ENCODE data around the gene ZXDC. TPM values are rescaled to one million over a fixed set of nuclear protein-coding genes. Genes with fewer than 3 reads are reported as not detected.

Gene ZXDC
- total and polyA plus RNA-seq, 2 donors (not counting 3 experiments of a cell fraction or from before 2014, with no cell fraction given) = 15.2 to 22.6 TPM

DNA sequence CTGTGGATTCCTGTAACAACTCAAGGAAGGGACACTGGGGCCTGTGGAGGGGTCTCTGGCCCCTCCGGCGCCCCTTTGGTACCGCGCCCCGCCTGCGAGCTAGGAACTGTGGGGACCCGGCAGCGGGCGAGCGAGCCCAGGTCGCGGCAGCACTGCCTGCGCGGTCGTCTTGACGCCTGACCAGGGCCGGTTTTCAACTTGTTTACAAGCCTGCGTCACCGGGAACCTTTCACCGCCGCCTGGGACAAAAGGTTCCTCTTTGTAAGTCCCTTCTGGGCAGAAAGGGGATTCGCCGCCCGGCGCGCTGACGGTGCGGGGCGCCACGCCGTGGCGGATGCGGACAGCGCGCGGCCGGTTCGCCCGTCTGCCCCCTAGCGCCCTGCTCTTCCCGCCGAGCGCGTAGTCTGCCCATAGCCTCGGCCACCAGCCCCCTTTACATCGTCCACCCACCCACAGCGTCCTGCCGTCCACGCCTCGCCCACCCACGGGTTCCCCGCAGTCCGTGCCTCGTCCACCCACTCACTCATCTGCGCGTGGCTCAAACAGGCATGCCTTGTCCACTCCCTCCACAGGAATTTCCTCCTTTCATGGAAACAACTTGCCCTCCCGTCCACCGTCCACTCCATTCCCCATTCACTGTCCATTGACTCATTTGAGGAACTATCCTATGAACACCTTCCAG, 86.4 kb downstream of the ZXDC start:
- DNase-seq (ENCODE audit: low read depth, low spot score) (peak; percentile 84), FAIRE-seq (peak; percentile 26)
- intact Hi-C loops (cut with micrococcal nuclease) = loop anchor here (1.0 kb wide), 5 partner anchors 33 to 255 kb away; no protein-coding TSS in a partner anchor
- dilution Hi-C loops (cut with MboI; ENCODE audit: extremely low pct_ligation_motif_present, low sequenced_read_pairs) = no loop called here
- H3K27me3 ChIP-seq (ENCODE audit: control insufficient read depth in 2 of 2, insufficient read depth in 2 of 2, low read length in 2 of 2) = peaks cover 13 to 18% of the 10 kb centered on the region in 2 experiments
- TF ChIP-seq POLR2A (IDR thresholded peaks at IDR 0.05; ENCODE audit: low read depth, low read length) = no peak
- TF ChIP-seq, protein P1, sequence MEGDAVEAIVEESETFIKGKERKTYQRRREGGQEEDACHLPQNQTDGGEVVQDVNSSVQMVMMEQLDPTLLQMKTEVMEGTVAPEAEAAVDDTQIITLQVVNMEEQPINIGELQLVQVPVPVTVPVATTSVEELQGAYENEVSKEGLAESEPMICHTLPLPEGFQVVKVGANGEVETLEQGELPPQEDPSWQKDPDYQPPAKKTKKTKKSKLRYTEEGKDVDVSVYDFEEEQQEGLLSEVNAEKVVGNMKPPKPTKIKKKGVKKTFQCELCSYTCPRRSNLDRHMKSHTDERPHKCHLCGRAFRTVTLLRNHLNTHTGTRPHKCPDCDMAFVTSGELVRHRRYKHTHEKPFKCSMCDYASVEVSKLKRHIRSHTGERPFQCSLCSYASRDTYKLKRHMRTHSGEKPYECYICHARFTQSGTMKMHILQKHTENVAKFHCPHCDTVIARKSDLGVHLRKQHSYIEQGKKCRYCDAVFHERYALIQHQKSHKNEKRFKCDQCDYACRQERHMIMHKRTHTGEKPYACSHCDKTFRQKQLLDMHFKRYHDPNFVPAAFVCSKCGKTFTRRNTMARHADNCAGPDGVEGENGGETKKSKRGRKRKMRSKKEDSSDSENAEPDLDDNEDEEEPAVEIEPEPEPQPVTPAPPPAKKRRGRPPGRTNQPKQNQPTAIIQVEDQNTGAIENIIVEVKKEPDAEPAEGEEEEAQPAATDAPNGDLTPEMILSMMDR (IDR thresholded peaks at IDR 0.05; ENCODE audit: extremely low read depth in 1 of 2, insufficient read depth in 1 of 2, low read depth in 1 of 2, low read length in 2 of 2) = peak; percentile 94 to 96
- no peaks in the 10 kb centered on the region for H3K79me2 ChIP-seq (ENCODE audit: control insufficient read depth, insufficient read depth, low read length)
- no peaks in the 10 kb centered on the region for H3K9me1 ChIP-seq (replicated peaks; ENCODE audit: control insufficient read depth, extremely low read depth, insufficient read depth, low read length)
- peak overlapping the region in 1 of 3 experiments; percentile 16 for H3K4me3 ChIP-seq (replicated peaks in 1 of 3; ENCODE audit: insufficient read depth in 1 of 3, low read depth in 1 of 3, low read length in 3 of 3)
- H3K36me3 ChIP-seq (ENCODE audit: control insufficient read depth in 2 of 2, extremely low read depth in 1 of 2, insufficient read depth in 2 of 2, low read length in 2 of 2) = no peaks in the 10 kb centered on the region
- peak overlapping the region; percentile 56 for H2AFZ ChIP-seq (ENCODE audit: low read depth, low read length)
- H3K27ac ChIP-seq (ENCODE audit: insufficient read depth, low read depth, low read length) = no peak overlapping the region
- no peaks in the 10 kb centered on the region for H3K9me3 ChIP-seq (replicated peaks; ENCODE audit: control insufficient read depth, insufficient read depth, low read length)
- ChIA-PET CTCF (interaction anchor here (0.6 to 6.4 kb wide), 26 partner anchors 10 to 1108 kb away, joined by 3 to 112 read pairs (median 4); partner anchors contain the start of genes KLF15 and ZXDC), POLR2A (interaction anchor here (0.9 kb wide), 1 partner anchor 130 kb away, joined by 3 read pairs; no protein-coding TSS in a partner anchor)
- H4K20me1 ChIP-seq (replicated peaks; ENCODE audit: control insufficient read depth, extremely low read depth, insufficient read depth, low read length) = no peaks in the 10 kb centered on the region
- no TSS peak for BruUV-seq (replicated peaks)
- H3K9ac ChIP-seq (replicated peaks; ENCODE audit: extremely low read depth, insufficient read depth, low read length) = peak overlapping the region; percentile 30
- H3K4me1 ChIP-seq (ENCODE audit: control insufficient read depth, extremely low read depth, insufficient read depth, low read length) = no peaks in the 10 kb centered on the region
- peak overlapping the region; percentile 65 for H3K4me2 ChIP-seq (ENCODE audit: insufficient read depth, low read length)

Other genes with a start within 250 kb of the ZXDC start
- gene KLF15, start 118.5 kb downstream of the ZXDC start, total RNA-seq = 1.4 and 3.0 TPM in 2 replicates
- gene KLF15, start 118.5 kb downstream of the ZXDC start, polyA plus RNA-seq = 2.2 and 2.8 TPM in 2 replicates
- gene CFAP100, start 81.0 kb downstream of the ZXDC start, total RNA-seq = not detected in 2 replicates
- not detected in 2 replicates for gene CFAP100, start 81.0 kb downstream of the ZXDC start, polyA plus RNA-seq
- not detected in 2 replicates for gene UROC1, start 41.9 kb upstream of the ZXDC start, total RNA-seq
- not detected in 2 replicates for gene UROC1, start 41.9 kb upstream of the ZXDC start, polyA plus RNA-seq
- gene CHST13, start 48.3 kb upstream of the ZXDC start, total RNA-seq = not detected in 2 replicates
- 0.04 TPM in 1 of 2 replicates, not detected in the other for gene CHST13, start 48.3 kb upstream of the ZXDC start, polyA plus RNA-seq
- not detected in 2 replicates for gene C3orf22, start 83.0 kb upstream of the ZXDC start, total RNA-seq
- gene C3orf22, start 83.0 kb upstream of the ZXDC start, polyA plus RNA-seq = not detected in 2 replicates
- 5.0 and 7.1 TPM in 2 replicates for gene TXNRD3, start 179.2 kb upstream of the ZXDC start, total RNA-seq
- gene TXNRD3, start 179.2 kb upstream of the ZXDC start, polyA plus RNA-seq = 2.5 and 2.6 TPM in 2 replicates
- gene CHCHD6, start 228.3 kb upstream of the ZXDC start, total RNA-seq = 8.4 and 13.4 TPM in 2 replicates
- gene CHCHD6, start 228.3 kb upstream of the ZXDC start, polyA plus RNA-seq = 8.8 and 10.1 TPM in 2 replicates

Measured in endothelial cell of umbilical vein (primary cell).